Stimulated activated naive CD4-positive, alpha-beta T cell treated with Interleukin-2 at 50 U/mL for 16 hours (primary cell): ENCODE results near the gene OR51I1.

Source experiments
- DNase-seq: peaks from one replicate; lab custom pipeline; 2025; lab: John Stamatoyannopoulos, UW

Gene OR51I1, protein sequence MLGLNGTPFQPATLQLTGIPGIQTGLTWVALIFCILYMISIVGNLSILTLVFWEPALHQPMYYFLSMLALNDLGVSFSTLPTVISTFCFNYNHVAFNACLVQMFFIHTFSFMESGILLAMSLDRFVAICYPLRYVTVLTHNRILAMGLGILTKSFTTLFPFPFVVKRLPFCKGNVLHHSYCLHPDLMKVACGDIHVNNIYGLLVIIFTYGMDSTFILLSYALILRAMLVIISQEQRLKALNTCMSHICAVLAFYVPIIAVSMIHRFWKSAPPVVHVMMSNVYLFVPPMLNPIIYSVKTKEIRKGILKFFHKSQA

DNA sequence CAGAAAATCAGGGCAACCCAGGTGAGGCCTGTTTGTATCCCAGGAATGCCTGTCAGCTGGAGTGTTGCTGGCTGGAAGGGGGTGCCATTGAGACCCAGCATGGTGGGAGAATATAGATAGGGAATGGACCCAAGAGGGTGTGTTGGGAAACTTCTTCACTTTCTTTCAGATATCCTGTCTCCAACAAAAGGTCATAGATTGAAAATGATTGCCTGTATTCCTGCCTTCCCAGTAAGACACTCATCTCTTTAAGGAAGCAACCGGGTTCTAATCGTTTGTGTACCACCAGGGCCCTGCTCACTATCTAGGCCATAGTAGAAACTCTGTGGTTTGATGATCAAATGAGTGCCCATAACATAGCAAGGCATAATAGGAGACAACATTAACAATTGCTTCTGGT, at the start of gene OR51I1:
Gene OR51I1, minus strand, starts transcription at position 101 of the 400 bp plus-strand sequence. Its CDS starts 0 bp downstream, at position 101.
- DNase-seq: no peak

DNA sequence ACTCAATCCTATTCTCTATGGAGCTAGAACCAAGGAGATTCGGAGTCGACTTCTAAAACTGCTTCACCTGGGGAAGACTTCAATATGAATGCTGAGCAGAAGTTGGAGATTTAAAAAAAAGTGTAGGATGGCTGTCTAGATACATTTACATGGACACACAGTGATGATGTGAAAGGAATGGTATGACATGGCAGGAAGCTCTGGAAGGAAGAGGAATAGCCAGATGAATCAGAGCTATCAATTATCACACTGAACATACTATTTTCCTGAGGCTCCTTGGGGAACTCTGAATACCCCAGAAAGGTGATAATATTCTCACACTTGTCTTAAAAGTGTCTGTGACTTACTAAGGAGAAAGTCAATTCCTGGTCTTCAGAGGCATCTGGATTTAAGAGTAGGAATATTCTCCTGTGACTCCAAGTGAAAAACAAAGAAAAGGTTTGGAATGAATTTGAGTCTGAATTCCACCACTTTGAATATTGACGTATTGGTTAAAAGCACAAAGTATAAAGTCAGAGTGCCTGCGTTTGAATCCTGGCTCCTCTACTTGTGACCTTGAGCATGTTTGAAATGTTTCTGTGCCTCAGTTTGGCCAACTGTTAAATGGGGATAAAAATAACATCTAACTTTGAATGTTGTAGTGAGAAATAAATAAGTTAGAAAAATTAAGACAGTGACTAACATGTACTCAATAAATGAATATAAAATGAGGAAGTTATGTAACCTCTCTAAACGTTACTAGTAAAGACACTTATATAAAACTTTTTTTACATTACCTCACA, 48.5 kb upstream of the OR51I1 start:
- no peak for DNase-seq

DNA sequence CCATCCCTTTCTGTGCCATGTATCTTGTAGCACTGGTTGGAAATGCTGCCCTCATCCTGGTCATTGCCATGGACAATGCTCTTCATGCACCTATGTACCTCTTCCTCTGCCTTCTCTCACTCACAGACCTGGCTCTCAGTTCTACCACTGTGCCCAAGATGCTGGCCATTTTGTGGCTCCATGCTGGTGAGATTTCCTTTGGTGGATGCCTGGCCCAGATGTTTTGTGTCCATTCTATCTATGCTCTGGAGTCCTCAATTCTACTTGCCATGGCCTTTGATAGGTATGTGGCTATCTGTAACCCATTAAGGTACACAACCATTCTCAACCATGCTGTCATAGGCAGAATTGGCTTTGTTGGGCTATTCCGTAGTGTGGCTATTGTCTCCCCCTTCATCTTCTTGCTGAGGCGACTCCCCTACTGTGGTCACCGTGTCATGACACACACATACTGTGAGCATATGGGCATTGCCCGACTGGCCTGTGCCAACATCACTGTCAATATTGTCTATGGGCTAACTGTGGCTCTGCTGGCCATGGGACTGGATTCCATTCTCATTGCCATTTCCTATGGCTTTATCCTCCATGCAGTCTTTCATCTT, 47.6 kb upstream of the OR51I1 start:
- DNase-seq: no peak

DNA sequence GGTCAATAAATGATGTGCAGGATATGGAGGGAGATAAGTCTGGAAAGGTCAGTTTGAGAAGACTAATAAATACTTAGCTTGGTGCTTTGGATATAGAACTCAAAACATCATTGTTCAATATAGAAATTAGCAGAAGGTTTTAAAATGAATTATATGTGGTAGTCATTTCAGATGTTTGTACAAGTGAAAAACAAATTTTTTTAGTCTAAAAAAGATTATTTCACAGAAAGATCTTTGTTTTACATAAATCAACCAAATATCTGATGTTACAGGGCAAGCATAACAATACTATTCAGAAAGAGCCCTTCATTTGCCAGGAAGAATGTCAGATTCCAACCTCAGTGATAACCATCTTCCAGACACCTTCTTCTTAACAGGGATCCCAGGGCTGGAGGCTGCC, 47.1 kb upstream of the OR51I1 start, which contains the start of gene OR52D1:
Gene OR52D1, plus strand, starts transcription at position 301 of the 400 bp plus-strand sequence. Its CDS starts 22 bp downstream, at position 323.
- no peak for DNase-seq

DNA sequence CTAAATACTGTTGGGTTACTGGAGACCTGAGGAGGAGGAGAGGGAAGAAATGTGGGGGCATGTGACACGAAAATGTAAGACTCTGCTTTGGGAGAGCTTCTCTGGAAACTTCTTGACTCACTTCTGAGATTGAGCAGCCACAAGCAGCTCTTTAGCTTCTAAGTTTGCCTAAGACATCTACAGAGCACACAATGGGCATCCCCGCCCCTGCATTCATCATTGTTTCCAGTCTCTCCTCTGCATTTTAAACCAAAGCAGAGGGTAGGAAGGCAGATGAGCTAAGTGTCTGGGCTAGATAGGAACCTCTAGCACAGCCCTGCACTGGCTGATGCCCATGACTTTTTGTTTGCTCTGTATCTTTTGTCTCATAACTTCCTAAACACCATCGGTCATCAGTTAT, 45.1 kb upstream of the OR51I1 start:
- DNase-seq: no peak

DNA sequence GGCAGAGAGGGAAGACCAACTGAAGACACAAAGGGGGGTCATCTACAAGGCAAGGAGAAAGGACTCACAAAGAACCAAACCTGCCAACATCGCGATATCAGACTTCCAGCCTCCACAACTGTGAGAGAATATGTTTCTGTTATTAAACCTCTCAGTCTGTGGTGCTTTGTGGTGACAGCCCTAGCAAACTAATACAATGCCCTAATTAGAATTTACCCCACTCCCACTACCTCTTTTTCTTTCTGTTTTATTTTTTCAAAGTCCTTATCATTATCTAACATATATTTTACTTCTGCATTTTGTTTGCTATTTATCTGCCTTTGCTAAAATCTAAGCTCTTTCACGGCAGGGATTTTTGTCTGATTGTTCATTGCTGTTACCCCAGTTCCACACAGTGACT, 44.7 kb upstream of the OR51I1 start:
- DNase-seq: no peak

DNA sequence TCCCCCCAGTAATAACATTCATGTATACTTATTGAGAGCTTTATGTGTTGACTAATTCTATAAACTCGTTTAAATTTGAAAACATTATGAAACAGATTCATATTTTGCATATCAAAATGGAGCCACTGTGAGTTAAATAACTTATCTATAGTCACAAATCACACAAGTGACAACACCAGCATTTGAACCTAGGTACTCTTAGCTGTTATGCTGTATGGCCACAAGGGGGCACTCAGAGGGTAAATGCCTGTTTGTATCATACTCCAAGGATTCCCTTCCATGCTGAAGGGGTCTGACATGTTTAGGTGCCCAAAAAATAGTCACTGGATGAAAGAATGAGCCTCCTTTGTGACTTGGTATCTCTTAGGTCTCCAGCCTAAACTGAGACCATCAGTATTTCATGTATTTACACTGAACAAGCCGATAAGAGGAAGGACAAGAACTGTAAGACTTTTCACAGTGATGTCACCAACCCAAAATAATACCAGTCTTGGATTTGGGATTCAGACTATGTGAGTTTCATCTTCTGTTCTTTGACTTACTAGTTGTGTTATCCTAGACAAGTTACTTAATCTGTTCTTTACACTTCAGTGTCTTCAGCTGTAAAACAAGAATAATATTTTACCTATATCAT, 35.0 kb upstream of the OR51I1 start:
- no peak for DNase-seq

DNA sequence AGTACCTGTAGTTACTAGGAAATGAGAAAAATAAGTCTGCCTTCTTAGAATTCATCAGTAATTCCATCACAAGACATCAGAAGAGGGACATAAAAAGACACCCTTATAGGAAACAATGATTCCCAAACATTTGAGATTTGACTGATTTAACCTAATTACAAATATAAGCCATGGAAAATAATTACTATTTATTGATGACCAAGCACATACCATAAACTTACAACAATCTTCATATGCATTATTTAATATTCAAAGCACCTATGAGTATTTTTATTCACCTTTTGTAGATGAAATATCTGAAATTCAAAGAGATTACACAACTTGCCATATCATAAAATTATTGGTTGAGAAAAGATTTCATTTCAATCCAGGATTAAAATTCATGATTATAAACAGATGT, 32.6 kb upstream of the OR51I1 start:
- DNase-seq: no peak

DNA sequence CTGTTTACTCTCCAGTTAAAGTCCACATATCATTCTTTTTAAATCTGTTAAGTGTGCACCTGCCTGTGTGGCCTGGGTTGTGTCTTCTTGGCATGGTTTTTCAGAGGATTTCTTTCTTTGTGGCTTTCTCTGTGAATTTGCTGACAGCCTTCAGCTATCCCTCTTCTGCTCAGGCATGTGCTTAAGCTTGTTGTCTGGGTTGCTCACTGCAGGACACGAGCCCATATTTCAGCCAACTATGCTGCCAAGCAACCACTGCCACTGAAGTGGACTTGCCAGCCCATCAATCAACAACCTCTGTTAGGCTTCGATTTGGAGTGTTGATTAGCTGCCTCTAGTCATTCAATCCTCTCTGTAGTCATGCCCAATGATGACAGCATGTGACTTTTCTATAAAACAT, 26.2 kb upstream of the OR51I1 start:
- no peak for DNase-seq

DNA sequence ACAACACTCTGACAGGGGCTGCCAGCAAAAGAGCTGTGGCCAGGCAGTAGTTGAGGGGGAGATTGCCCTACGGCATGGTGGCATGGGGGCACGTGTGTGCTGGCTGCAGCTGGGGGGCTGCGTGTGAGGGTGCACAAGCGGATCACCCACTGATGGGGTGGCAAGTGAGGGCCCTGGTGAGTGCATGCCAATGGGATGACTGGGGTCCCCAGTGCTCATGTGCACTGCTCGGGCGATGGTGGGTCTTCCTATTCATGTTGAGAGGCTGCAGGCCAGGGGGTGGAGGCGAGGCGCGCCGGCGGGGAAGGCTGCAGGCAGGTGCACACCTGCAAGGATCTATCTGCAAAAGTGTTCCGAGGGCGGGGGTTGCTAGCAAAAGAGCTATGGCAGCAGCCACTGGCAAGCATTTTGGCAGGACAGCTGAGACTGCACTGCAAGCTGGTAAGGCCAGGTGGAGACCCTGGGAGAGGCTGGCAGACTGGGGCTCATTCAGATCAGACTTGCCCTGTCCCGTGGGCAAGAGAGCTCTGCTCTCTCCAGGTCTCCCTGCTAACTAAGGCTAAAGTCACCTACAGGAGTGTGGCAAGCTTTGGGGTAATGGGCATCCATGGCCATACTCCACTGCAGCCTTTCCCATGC, 19.8 kb upstream of the OR51I1 start:
- DNase-seq: no peak

DNA sequence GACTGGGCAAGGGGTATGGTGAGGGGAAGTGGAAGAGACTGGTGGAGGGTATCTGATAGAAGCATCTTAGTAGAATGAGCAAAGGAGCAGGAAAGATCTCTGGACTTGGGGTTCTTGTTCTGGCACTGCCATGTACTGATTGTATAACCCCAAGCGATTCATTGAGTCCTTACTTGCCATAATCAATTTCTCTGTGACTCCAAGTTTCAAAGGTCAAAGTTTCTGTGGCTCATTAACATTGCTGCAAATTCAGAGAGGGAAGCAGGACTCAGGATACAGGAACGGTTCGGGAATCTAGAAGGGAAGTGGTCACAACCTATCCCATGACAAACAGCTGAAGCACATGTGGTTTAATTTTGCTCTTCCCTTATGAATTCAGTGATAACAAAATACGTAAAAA, 8.1 kb upstream of the OR51I1 start:
- no peak for DNase-seq

DNA sequence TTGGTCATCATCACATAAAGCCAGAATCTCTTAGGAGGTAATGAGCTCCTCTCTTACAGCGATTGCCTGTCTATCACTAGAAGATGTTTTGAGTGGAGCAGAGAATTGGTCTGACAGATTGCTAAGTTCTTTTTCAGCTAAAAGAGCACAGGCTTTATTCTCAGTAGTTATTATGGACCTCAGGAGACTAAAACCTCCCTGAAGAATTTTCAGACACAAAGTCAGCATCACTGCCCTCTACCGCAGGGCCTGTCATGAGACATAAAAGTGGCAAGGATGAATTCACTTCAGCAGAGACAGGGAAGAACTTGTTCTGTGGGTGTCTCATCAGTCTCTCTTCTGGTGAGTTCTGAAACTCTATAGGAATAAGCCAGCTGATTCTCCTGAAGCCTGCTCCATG, 7.7 kb upstream of the OR51I1 start, which contains the start of gene OR51I2:
Gene OR51I2, plus strand, starts transcription at position 301 of the 400 bp plus-strand sequence. CDS start 4,166 bp downstream, outside the sequence.
- no peak for DNase-seq

DNA sequence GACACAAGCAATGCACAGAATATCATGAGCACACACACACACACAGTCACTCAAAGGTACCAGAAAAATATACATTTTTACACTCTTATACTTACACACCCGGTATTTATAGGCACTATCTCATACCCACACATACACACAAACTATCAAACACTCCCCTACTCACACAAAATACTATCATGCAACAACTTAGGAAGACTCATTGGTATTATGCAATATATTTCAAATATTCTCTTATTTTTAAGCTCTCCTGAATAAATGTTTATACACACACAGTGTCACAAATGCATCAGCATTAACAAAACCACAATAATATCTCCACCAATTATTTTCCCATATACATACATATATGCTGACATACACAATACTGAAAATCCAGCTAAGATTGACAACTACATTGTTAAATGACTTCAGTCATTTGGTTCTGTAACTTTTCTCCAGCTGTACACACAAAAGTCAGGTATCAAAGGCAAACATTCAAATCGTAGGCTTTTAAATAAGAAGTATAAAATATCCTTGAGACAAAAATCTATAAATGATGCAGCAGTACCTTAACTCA, 2.6 kb upstream of the OR51I1 start:
- DNase-seq: no peak

DNA sequence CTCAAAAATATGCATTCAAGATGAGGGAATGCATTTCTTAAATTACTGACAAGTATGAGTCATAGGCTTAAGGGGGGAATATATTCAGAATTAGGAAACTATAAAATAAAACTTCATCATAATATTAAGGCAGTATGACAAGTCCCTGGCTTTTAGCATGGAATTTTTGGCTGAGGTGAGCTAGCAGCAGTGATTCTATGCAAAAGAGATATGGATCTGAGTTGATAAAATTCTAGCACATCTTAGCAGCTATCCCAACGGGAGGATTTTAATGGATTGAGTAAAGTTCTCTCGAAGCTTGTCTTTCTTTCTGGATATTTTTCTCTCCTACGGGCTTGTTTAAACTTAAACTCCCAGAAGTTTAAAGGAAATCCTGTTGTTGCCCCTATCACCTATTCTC, 18.2 kb downstream of the OR51I1 start:
- no peak for DNase-seq

DNA sequence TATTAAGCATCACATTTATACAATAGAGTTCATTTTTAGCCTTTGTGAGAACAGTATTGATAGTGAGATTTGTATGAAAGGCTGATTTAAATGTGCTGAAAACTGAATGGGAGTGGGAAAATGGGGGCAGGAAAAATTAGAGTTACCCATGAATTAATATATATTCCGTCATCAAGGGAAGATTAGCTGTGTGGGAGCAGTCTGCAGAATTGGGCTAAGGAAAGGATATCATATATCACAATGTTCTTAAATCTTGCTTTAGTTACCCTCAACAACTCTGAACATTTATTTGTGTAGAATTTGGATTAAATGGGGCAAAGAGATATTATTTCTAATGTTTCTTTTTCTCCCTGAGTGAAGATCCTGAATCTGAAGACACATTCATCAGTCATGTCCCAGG, 19.5 kb downstream of the OR51I1 start, which contains the start of gene OR51Q1:
Gene OR51Q1, plus strand, starts transcription at position 301 of the 400 bp plus-strand sequence. Its CDS starts 90 bp downstream, at position 391.
- no peak for DNase-seq

DNA sequence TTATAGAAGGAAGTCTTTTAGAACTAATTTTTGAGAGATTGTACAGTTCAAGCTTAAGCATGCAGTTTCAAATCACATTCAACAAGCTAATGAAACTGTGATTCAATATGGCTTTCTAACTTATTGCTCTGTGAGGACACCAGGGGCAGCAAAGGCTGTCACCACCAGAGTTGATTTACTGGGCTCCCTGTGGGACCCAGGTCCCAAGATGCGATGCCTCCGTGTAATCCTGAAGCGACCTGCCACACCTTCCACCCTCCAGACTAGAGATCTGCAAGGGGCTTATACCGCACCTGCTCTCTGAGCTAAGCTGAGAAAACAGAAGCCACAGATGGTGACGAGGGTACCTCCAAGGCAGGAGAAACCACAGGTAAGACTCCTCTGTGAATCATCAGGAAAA, 20.3 kb downstream of the OR51I1 start:
- no peak for DNase-seq

DNA sequence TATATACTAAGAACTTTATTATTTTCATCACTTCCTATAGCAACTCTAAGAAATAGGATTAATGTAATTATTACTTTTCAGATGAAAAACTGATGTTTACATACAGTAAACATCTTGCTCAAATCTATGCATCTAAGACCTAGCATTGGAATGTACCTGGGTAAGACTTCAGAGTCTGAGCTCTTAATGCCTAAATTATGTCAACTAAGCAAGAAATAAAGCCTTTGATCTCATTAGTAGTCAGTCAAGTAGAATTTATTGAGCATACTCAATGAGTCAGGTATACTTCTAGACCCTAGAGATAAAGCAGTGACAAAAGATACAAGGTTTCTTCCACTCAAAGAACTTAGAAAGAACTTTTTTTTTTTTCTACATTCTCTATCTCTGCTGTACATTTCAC, 36.1 kb downstream of the OR51I1 start:
- no peak for DNase-seq

DNA sequence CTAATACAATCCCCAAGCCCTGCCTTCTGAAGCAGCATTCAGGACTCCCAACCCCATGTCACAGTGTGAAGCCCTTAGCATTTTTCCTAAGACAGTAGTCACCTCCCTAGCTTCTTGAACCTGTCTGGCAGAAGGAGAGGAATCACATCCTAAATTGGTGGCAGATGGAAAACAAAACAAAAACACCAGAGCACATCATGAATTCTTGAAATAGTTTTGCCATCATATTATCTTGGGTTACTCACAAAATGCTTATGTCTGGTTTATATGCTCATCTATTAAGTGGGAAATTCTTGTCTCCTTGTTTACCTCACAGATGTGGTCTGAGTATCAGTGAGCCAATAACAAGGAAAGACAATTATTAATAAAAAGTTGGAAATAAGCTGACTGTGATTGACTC, 42.4 kb downstream of the OR51I1 start:
- no peak for DNase-seq

DNA sequence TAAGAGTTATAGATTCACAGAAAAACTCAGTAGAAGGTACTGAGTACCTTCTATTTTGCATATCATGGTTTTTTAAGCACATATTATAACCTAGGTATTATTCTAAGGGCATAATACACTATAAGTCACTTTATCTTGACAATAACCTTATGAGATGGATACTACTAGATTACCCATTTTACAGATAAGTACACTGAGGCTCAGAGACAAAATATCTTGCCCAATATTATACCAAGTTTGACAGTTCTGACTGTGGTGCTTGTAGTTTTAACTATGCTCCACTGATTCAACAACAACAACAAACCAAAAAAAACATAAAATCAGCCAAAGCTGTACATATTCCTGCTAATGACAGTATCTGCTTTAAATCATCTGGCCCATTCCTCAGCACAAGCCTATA, 47.2 kb downstream of the OR51I1 start:
- no peak for DNase-seq
